Colonic mucosa (tissue), 4 donors: Measurements from ENCODE around the gene APOBEC3G. TPM values are rescaled to one million over a fixed set of nuclear protein-coding genes. Genes with fewer than 3 reads are reported as not detected.

Source experiments
- DNase-seq: peaks from one replicate; pipeline ENCODE4 v3.0.0-alpha.2; 2020
- H3K27ac ChIP-seq: fragments of 200-600 bp; one replicate; pipeline ENCODE4 v1.8.0; 2021
- H3K27me3 ChIP-seq: fragments of 200-600 bp; one replicate; pipeline ENCODE4 v1.8.0; 2021
- H3K36me3 ChIP-seq: fragments of 200-600 bp; one replicate; pipeline ENCODE4 v1.8.0; 2021
- H3K4me1 ChIP-seq: fragments of 200-600 bp; one replicate; pipeline ENCODE4 v1.8.0; 2021; ENCODE audit warnings: mild to moderate bottlenecking
- H3K4me3 ChIP-seq: fragments of 200-600 bp; one replicate; pipeline ENCODE4 v1.8.0; 2021
- H3K9ac ChIP-seq, 2 donors: one replicate each; pipeline ENCODE4 v1.7.0; 2013; ENCODE audit warnings: control low read depth in 2 of 2, low read depth in 2 of 2, low read length in 2 of 2
- H3K9me3 ChIP-seq: fragments of 200-600 bp; one replicate; pipeline ENCODE4 v1.8.0; 2021
- CTCF ChIP-seq: fragments of 200-600 bp; IDR thresholded peaks from one replicate; pipeline ENCODE4 v1.8.0; 2022; ENCODE audit warnings: antibody characterized with exemption, mild to moderate bottlenecking
- intact Hi-C: fragments of 100-400 bp; cut with DNase I; formaldehyde crosslinking; loops from one replicate; pipeline ENCODE4 v1.14.1; 2022
- total RNA-seq, 2 donors: library from RNA; stranded (reverse); fragmentation: NEBNext Ultra II Directional in 1 of 2; extraction: Animal tissue kit (Norgen Biotek cat#: 25700) in 1 of 2; gene quantifications; one replicate each; pipeline ENCODE4 v1.2.1, GENCODE V29; 2021
- donor health status: healthy.
- donor health status: DM: no; HTN: no; CAD: no.
- donor health status: DM: no; HTN: no; CAD: no.

APOBEC3G gene
- total RNA-seq, 2 donors from 2014 or later, result 2.1 to 3.9 TPM

- no peaks in the 10 kb centered on the region for H3K4me1 ChIP-seq
- no peak for DNase-seq
- intact Hi-C loops, result no loop called here
- H3K9me3 ChIP-seq, result no peaks in the 10 kb centered on the region
- no peak overlapping the region for H3K9ac ChIP-seq
- no peak for TF ChIP-seq CTCF
- no peak overlapping the region for H3K4me3 ChIP-seq
- H3K27ac ChIP-seq, result no peak overlapping the region
- no peaks in the 10 kb centered on the region for H3K36me3 ChIP-seq
- H3K27me3 ChIP-seq, result no peaks in the 10 kb centered on the region
These were observed 21.5 kb downstream of the APOBEC3G start for GRCh38 chr22:39098576-39098975.

- DNase-seq, result no peak
- Histone ChIP-seq H3K36me3 (no peaks in the 10 kb centered on the region), H3K27ac (no peak overlapping the region), H3K27me3 (no peaks in the 10 kb centered on the region), H3K4me3 (no peak overlapping the region), H3K4me1 (no peaks in the 10 kb centered on the region), H3K9ac (no peak overlapping the region), H3K9me3 (no peaks in the 10 kb centered on the region)
- no peak for TF ChIP-seq CTCF
- intact Hi-C loops, result no loop called here
These were observed 24.2 kb downstream of the APOBEC3G start for GRCh38 chr22:39101226-39101625.

GRCh38 chr22:39103431-39103830, 26.4 kb downstream of the APOBEC3G start:
- no peaks in the 10 kb centered on the region for H3K9me3 ChIP-seq
- H3K9ac ChIP-seq, result no peak overlapping the region
- no peaks in the 10 kb centered on the region for H3K27me3 ChIP-seq
- TF ChIP-seq CTCF, result no peak
- no peak overlapping the region for H3K4me3 ChIP-seq
- H3K4me1 ChIP-seq, result no peaks in the 10 kb centered on the region
- no peak overlapping the region for H3K27ac ChIP-seq
- H3K36me3 ChIP-seq, result no peaks in the 10 kb centered on the region
- DNase-seq, result no peak
- intact Hi-C loops, result no loop called here

GRCh38 chr22:39106326-39106725, 29.3 kb downstream of the APOBEC3G start:
- Histone ChIP-seq H3K4me3 (no peak overlapping the region), H3K9me3 (no peaks in the 10 kb centered on the region), H3K9ac (no peak overlapping the region), H3K36me3 (no peaks in the 10 kb centered on the region), H3K27ac (no peak overlapping the region), H3K27me3 (no peaks in the 10 kb centered on the region), H3K4me1 (no peaks in the 10 kb centered on the region)
- intact Hi-C loops, result no loop called here
- no peak for DNase-seq
- no peak for TF ChIP-seq CTCF

GRCh38 chr22:39108487-39108886, 31.4 kb downstream of the APOBEC3G start:
- Histone ChIP-seq H3K9ac (no peak overlapping the region), H3K4me3 (no peak overlapping the region), H3K4me1 (no peaks in the 10 kb centered on the region), H3K27me3 (no peaks in the 10 kb centered on the region), H3K9me3 (no peaks in the 10 kb centered on the region), H3K27ac (no peak overlapping the region), H3K36me3 (no peaks in the 10 kb centered on the region)
- TF ChIP-seq CTCF, result no peak
- intact Hi-C loops, result no loop called here
- DNase-seq, result no peak

GRCh38 chr22:39109361-39109760, 32.3 kb downstream of the APOBEC3G start:
- no peak for DNase-seq
- intact Hi-C loops, result no loop called here
- no peaks in the 10 kb centered on the region for H3K4me1 ChIP-seq
- no peaks in the 10 kb centered on the region for H3K9me3 ChIP-seq
- no peaks in the 10 kb centered on the region for H3K36me3 ChIP-seq
- H3K4me3 ChIP-seq, result no peak overlapping the region
- no peak for TF ChIP-seq CTCF
- H3K27me3 ChIP-seq, result no peaks in the 10 kb centered on the region
- H3K27ac ChIP-seq, result no peak overlapping the region
- no peak overlapping the region for H3K9ac ChIP-seq
